ENCODE measurements around the gene ACBD4.

- TF ChIP-seq POLR2A (IDR thresholded peaks at IDR 0.05) (peak in 1 of 2 donors; percentile 8), CTCF (IDR thresholded peaks at IDR 0.05) (no peak)
Observed at GRCh38 chr17:45144199-45145034, 8.9 kb downstream of the ACBD4 start.
